Activated naive CD8-positive, alpha-beta T cell treated with anti-CD3 and anti-CD28 coated beads, Interleukin-2, amount 50 U/mL, for 16 hours (primary cell): ENCODE results near the gene HIBCH.

ENCODE experiments used
- DNase-seq: peaks from one replicate; pipeline ENCODE4 v3.0.0-alpha.2; 2020; ENCODE audit warnings: low read depth, low spot score

The HIBCH gene

DNA sequence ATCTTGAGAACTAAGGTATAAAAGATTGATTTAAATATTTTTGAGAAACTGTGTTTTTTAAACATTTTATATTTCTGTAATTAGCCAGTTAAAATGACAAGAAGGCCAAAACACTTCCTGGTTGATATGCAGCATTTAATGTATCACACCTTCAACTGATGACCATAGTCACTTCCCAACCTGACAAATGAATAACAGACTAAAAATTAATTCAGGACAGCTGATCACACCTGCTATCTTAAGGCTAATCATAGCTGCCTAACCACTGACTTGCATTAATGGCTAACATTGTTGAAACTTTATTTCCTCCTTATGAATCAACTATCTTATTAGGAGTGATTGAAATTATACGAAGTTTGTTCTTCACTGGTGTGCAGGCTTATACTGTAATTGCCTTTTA is 131.3 kb downstream of the HIBCH start:
- DNase-seq, result no peak

DNA sequence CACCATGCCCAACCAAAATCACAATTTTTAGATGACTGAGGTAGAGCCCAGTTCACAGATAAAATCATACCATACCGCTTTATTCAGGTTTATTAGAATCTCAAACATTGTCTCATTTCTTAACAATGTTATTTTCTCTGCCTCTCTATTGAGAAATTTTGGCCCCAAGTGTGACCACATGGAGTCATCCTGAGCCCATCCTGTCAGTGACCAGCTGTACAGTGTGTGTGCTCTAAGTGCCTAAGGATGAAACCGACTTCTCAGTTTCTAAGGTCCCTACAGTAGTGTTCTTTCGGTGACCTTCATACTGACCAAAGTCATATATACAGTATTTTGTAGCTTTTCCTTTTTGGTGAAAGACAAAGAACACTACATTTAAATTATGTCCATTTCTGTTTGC is 133.4 kb downstream of the HIBCH start:
- no peak for DNase-seq

DNA sequence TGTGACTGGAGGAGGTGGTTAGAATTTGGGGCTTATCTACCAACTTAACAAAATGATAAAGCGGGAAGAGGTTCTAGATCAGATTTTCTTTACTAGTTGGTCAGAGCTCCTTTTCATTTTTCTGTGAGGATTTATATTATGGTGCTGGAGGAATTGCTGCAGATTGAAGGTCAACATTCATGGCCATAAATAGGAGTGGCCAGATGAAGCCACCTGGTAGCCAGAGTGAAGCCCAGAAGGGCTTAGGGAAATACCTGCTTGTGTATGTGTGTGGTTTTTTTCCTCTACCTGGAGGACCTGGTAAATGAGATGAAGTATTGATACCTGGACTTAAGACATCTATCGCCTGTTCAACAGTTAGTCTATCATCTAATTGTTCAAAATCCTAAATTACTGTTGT is 134.2 kb downstream of the HIBCH start:
- DNase-seq, result no peak

DNA sequence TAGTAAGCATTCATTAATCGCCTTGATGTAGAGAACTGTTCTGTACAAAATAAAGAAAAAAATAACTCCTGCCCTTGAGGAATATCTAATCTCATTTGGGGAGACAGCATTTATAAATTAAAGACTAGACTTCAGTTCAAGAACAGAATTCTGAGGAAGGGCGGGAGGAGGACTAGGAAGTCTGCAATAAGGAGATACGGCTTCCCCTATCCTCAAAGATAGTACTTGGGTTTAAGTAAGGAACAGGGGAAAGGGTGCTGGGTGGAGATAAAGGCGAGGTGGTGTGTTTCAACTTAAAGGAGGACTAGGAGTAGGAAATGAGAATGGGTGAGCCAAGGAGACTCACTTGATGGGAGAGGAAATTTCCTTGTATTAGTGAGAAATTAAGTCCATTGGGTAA is 135.2 kb downstream of the HIBCH start:
- DNase-seq, result no peak

DNA sequence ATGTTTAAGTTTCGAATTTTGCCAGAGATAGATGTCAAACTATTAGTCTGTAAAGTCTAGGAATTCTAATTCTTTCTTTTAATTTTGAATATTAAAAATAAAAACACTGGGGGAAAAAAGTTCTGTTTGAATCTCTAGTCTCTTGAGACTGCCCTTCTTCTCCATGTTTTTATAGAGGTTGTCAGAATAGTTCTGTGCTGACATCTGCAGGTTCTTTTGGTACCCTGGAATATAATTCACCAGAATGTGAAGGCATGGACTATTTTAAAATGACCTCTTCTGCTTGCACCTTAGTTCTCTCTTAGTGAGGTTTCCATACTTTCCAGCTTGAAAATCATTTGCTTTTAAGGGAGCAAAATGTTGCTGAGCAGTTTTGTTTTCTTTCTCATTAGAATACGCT is 136.1 kb downstream of the HIBCH start:
- no peak for DNase-seq

DNA sequence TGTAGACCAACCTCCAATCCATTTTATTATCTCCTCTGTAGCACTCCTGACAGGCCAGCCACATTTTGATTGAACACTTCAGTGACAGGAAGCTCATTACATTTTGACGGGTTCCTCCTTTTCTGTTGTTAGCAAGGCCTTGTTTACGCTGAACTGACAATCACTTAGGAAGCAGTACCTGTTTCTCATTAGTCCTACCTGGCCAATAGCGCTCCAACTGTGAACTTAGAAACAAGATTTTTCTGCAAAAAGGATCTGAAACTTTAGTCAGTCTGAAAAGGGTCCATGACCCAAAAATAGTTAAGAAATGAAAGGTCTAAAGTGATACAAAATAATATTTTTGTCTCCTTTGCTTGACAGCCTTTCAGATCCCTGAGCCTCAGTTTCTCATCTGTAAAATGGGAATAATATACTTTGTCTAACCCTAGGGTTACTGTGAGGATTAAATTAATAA is 137.5 kb downstream of the HIBCH start:
- no peak for DNase-seq

DNA sequence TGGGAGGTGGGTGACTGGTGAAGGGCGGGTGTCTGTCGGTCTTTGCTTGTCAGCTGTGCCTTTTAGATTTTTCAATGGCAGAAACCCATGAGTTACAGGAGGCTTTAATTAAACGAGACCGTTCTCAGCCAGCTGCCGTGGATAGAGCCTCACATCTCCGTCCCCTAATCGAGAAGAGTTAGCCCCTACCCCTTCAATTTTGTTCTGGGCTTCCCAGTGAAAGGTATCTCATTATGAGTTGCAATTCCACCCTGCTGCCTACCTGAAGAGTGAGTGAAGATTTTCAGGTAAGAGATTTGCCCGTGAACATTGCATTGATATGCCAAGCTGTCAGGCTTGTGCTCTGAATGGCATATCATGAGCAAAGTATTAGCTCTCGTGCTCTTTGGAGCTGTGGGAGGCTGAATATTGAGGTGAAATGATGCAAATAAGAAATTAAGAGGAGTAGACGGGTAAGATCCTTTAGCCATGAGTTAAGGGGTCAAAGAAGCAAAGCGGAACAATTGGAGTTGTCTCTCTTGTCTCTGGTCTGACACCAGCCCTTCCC is 138.4 kb downstream of the HIBCH start:
- DNase-seq, result no peak

DNA sequence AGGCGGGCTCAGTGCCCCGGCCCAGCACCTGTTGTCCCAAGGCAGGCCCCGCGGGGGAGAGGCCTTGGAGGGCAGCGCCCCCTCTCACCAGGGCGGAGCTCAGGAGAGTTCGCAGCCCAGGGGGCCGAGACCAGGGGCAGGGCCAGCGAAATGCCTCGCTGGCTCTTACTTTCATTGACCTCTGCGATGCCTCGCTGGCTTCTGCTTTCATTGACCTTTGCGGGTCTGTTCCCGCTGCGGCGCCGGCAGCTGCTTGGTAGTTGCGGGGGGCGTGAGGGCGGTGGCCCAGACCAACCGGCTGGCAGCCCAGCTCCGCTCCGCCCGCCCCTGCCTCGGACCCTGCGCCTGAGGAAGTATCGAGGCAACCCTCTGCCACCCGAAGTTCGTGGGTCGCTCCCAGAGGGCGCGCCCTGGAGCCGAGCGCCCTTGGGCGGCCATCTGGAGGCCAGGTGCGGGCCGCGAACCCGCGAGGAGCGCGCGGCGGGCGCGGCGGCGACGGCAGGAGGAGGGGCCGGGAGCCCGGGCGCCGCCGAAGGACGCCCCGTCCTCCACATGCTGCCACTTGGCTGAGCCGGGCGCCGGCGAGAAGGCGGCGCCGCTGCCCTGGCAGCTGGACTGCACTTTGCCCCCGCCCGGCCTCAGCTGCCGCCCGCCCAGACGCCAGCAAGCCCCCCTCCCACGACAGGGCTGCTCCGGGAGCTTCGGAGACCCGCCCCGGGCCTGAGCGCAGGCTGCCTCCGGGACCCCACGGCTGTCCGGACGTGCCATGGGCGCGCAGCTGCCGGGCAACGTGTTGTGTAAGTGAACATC is 139.1 kb downstream of the HIBCH start:
- no peak for DNase-seq

DNA sequence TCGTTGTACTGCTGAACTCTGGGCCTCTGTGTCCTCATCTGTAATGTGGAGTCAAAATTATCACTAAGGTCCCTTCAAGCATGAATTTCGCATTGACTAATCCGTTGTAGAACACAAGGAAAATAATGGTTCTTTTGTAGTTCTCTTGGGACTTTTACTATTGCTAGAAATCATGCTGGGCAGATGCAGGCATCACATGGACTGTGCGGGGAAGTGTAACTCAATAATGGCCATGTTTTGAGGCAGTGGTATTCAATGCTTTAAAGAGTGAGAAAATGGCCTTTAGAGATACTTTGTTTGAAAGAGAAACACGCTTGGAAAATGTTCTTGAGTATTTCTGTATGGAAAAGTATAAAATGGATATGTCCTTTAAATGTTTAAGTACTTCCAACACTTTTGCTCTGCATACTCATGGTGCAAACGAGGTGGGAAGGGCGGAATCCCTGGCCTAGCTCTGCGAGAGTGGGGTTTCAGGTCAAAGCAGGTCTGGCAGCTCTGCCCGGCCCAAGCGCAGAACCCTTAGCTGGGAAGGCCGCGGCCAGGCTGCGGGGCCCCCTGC is 139.8 kb downstream of the HIBCH start:
- no peak for DNase-seq

DNA sequence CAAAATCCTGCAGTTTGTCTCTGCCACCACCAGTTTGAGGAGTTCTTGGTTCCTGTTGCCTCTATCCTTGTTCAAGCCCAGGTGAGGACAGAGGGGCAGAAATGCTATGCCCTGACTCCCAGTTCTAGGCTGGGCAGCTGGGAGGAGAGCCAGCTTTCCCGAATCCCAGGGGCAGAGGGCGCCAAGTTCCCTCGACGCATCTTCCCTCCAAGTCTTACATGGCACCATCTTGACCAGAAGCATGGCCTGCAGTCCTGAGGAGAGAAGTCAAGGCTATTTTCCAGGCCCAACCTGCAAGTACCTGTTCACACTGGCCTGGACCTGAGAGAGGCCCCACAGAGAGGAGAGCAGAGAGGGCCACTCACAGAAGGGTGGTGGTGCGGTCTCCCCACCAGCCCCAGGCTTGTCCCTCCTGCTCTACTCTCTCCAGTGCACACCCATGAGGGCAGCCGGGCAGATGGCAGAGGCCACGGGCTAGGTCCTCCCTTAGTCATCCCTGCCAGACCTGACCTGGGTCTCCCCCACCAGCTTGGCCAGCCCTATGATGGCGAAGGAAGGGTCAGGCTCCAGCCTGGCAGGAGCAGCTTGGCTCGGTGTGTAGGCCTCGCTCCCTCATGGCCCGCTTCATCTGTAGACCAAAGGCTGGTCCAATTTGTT is 141.4 kb downstream of the HIBCH start:
- DNase-seq, result no peak

DNA sequence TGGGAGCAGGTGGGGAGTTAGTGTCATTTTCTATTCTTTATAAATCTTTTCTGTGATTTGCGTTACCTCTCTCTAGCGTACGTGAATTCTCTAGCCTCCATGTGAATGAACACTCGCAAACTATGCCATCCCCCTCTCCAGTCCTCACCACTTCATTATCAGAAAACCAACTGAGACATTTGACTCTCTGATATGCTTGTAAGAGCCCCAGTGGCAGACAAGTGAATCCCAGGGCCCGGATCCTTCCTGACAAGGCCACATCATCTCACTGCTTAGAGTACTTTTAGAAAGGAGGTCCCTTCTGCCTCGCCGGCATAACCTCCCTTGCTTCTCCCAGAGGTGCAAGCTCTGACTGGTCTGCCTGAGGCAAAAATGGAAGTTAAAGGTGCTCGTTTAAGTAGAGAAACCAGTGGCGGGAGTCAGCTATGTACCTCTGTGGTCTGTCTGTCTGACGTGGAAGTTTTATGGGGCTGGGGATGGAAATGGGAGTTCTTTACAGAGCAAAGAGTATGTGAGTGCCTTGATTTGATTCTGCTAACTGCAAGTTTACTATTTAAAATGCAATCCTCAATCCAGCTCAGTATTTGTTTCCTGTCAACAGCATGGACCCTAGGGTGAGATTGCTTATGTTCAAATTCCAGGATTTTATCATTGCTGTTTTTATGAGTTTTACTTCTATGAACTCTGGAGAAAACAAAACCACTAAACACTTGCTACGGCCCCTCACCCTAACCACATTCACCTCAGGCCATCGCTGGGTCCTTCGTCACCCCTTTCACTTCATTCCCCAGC is 142.2 kb downstream of the HIBCH start:
- DNase-seq, result no peak

DNA sequence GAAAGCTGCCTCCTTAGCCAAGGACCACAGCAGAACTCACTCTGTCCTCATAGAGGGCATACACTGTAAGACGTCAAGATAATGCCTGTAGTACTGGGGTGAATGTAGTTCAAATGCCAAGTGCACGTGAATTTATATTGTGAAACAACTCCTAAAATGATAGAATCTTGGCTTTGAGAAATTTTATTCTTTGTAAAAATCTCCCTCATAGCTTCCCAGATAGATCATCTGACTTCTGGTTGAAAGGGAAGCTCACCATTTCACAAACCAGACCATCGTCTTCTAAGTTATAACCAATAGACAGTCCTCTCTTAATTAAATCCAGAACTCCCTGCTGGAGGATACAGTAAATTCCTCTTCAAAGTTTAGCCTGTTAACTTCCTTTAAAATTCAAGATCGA is 146.2 kb downstream of the HIBCH start:
- DNase-seq, result no peak

DNA sequence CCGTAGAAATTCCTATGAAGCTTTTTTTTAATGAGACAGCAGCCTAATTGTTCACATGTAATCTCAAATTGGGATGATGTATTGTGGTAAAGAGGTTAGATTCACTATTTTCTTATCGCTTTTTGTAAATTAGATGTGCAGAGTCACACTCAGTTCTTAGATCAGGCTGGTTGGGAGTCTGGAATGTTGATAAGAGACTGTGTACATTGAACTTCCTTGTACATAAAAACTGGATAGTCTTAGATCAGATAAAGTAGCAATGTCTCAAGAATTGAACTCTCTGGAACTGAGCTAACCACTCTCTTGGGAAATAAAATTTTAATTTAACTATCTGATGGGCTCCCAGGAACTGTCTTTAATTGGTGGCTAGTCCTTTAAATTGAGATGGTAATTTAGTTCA is 149.0 kb downstream of the HIBCH start:
- no peak for DNase-seq

DNA sequence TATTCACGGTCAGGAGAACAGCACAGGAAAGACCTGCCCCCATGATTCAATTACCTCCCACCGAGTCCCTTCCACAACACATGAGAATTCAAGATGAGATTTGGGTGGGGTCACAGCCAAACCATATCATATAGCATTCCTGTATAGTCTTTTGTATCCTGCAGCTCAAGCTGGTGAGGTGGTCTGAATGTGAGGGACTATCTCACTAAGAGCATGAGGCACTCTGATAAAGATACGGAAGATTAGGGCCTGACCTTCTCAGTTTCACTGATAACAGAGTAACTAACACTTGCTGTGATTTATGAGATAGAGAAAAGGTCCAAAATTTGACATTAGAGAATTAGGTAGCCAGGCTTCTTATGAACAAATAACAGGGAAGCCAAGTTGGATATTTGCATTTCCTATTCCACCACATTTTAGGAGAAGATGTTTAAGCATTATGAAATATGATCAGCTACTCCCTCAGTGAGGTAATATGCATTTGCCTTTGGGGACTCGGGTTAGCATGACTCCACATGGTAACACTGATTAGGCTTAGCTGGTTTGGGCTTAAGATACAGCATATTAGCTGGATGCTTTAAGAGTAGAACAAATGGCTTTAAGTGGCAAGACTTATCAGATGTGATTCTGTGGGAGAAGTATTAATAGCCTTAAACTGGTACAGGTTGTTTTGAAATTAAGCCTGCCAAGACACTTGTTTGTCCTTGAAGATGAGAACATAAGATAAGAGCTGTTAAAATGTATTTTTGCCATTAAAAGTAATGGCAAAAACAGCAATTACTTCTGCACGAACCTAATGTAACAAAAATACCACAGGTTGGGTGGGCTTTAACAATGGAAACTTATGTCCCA is 150.2 kb downstream of the HIBCH start:
- DNase-seq, result no peak

DNA sequence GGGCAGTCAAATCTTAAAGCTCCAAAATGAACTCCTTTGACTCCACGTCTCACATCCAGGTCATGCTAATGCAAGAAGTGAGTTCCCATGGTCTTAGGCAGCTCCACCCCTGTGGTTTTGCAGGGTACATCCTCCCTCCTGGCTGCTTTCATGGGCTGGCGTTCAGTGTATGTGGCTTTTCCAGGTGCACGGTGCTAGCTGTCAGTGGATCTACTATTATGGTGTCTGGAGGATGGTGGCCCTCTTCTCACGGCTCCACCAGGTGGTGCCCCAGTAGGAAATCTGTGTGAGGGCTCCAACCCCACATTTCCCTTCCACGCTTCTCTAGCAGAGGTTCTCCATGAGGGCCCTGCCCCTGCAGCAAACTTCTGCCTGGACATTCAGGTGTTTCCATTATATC is 151.9 kb downstream of the HIBCH start:
- DNase-seq, result no peak

DNA sequence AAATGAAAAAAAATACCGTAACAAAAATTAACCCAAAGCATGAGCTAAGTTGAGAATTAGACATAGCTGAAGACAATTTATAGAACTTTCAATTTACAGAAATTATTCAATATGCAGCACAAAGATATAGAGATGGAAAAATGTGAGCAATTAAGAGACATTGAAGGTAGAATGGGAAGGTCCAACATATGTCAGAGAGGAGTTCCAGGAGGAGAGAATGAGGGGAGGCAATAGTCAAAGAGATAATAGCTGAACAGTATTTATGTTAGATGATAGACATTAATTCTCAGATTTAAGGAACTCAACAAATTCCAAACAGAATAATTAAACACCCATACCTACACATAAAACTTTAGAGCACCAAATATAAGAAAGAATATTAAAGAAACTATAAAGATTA is 154.1 kb downstream of the HIBCH start:
- DNase-seq, result no peak

DNA sequence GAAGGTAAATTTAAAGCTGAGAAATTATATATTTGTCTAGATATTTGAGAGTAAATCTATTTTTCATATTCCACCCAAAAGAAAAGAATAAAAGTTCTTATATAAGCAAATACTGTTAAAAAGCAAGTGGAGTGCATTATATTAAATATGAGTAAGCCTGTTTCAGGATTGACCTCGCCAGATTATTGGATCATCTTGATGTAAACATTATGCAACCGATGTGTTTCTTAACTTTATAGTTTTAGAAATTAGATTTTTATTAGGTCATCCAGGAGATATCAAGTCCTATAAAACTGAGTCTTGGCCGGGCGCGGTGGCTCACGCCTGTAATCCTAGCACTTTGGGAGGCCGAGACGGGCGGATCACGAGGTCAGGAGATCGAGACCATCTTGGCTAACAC is 156.8 kb downstream of the HIBCH start:
- DNase-seq, result no peak

DNA sequence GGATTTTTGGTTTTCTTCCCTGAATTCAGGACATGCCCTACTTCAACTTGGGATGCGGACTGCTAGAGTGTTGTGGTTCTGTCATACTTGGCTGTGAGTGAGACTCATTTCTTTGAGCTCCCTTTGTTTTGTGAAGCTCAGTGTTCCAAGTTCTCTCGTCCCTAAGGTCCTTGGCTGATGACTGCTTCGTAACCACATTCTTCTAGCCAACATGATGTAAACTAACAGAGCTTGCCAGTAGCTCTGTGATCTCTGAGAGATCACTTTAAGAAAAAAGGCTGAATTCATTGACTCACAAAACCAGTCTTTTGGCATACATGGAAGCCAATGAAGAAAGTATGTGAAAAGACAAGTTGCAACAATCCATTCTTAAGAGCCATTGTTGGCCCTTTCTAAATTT is 160.2 kb downstream of the HIBCH start:
- DNase-seq, result no peak

DNA sequence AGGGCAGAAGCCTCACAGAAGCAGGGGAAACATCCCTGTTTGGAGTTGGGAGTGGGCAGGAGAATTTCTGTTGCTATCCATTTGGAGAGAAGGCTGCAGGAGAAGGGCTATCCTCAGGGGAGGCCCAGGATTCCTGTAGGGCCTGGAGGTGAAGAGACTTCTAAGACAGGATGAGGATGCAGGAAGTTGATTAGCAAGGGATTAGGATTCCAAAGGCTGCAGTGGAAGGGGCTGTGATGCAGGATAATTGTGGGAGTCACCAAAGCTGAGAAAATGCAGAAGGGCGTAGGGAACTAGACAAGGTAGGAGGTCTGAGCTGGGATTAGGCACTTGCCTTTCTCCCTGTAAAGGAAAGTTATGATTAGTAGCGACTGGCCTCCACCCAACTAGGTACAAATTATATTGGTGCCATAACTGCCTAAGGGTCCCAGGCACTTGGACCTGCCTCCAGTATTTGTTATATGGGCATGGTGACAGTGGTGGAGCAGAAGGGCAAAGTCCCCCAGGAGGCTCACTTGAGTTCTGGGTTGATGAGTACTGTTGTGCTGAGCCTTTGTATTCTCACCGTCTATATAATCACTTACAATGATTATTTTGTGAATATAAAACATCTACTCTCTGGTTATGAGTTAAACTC is 160.7 kb downstream of the HIBCH start:
- no peak for DNase-seq
